Measurements from ENCODE around the gene CELF2.

DNA sequence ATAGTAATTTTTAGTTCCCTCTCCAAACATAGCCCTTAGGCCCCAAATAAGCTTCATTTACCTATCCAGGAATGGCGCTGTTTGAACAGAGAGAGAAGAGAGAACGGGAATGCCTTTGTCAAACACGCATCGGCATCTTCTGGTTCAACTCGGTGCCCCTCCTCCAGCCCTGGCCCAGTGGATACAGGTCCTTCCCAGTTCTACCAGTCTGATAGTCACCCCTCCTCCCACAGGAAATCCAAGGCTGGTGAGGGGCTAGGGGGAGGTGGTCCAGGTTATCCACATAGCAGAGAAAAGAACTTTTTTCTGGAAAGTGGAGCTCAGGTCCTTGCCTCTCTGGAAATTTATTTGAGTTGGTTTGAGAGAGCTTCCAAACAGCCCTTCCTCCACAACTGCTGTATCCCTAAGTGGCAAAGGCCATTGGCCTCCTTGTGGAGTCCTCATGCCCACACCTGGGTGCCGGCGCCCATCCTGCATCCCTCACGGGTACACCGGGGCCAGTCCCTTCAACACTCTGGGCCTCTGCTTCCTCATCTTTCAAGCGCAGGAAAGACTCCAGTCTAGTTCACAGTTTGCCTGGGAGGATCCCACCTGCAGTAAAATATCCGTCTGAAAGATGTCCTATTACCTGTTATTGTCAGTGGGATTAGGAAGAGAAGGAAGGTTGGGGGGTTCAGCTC lies 287.4 kb downstream of the CELF2 start:
- TF ChIP-seq, protein P1, sequence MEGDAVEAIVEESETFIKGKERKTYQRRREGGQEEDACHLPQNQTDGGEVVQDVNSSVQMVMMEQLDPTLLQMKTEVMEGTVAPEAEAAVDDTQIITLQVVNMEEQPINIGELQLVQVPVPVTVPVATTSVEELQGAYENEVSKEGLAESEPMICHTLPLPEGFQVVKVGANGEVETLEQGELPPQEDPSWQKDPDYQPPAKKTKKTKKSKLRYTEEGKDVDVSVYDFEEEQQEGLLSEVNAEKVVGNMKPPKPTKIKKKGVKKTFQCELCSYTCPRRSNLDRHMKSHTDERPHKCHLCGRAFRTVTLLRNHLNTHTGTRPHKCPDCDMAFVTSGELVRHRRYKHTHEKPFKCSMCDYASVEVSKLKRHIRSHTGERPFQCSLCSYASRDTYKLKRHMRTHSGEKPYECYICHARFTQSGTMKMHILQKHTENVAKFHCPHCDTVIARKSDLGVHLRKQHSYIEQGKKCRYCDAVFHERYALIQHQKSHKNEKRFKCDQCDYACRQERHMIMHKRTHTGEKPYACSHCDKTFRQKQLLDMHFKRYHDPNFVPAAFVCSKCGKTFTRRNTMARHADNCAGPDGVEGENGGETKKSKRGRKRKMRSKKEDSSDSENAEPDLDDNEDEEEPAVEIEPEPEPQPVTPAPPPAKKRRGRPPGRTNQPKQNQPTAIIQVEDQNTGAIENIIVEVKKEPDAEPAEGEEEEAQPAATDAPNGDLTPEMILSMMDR (IDR thresholded peaks at IDR 0.05), result no peak
- TF ChIP-seq POLR2A (IDR thresholded peaks at IDR 0.05), result no peak
